Endodermal cell (in vitro differentiated cells): Measurements from ENCODE around the gene OGDH. TPM values are rescaled to one million over a fixed set of nuclear protein-coding genes. Genes with fewer than 3 reads are reported as not detected.
A peak's percentile ranks its signal among the peaks of the same experiment; 100 is the strongest.

ENCODE experiments used
- DNase-seq: peaks from one replicate; pipeline ENCODE4 v3.0.0-alpha.2; 2017
- H3K27ac ChIP-seq: 2 replicates; pipeline ENCODE4 v1.5.1; 2013; ENCODE audit warnings: mild to moderate bottlenecking, low read depth, low read length, moderate library complexity
- H3K27me3 ChIP-seq: 2 replicates; pipeline ENCODE4 v1.6.1; 2013; ENCODE audit warnings: mild to moderate bottlenecking, low read length, moderate library complexity; ENCODE audit not compliant: insufficient read depth, control insufficient read depth, poor library complexity, severe bottlenecking
- H3K36me3 ChIP-seq: 2 replicates; pipeline ENCODE4 v1.7.0; 2013; ENCODE audit warnings: mild to moderate bottlenecking, low read length, moderate library complexity; ENCODE audit not compliant: control insufficient read depth, insufficient read depth
- H3K4me1 ChIP-seq: one replicate; pipeline ENCODE4 v1.7.0; 2013; ENCODE audit warnings: low read length; ENCODE audit not compliant: control insufficient read depth, insufficient read depth
- H3K4me3 ChIP-seq: 2 replicates; pipeline ENCODE4 v1.5.1; 2013; ENCODE audit warnings: mild to moderate bottlenecking, low read length, moderate library complexity
- H3K9ac ChIP-seq: 2 replicates; pipeline ENCODE4 v1.6.1; 2013; ENCODE audit warnings: mild to moderate bottlenecking, low read length, moderate library complexity; ENCODE audit not compliant: poor library complexity, severe bottlenecking; ENCODE audit errors: extremely low read depth
- H3K9me3 ChIP-seq: 2 replicates; pipeline ENCODE4 v1.6.1; 2013; ENCODE audit warnings: mild to moderate bottlenecking, low read length, moderate library complexity; ENCODE audit not compliant: control insufficient read depth
- H3K27ac Mint-ChIP-seq: 2 replicates; pipeline ENCODE4 v1.8.0; 2020; ENCODE audit warnings: mixed read lengths
- H3K27me3 Mint-ChIP-seq: 2 replicates; pipeline ENCODE4 v1.8.0; 2021; ENCODE audit warnings: mild to moderate bottlenecking, mixed read lengths; ENCODE audit not compliant: insufficient read depth
- H3K36me3 Mint-ChIP-seq: 2 replicates; pipeline ENCODE4 v1.8.0; 2020; ENCODE audit warnings: low read depth, mixed read lengths
- H3K4me1 Mint-ChIP-seq: 2 replicates; pipeline ENCODE4 v1.8.0; 2020; ENCODE audit warnings: mixed read lengths
- H3K4me3 Mint-ChIP-seq: 2 replicates; pipeline ENCODE4 v1.8.0; 2020; ENCODE audit warnings: mild to moderate bottlenecking, moderate library complexity, mixed read lengths
- H3K9me3 Mint-ChIP-seq: 2 replicates; pipeline ENCODE4 v1.8.0; 2020; ENCODE audit warnings: mild to moderate bottlenecking, mixed read lengths
- CTCF ChIP-seq: fragments of 200-600 bp; sonication (generic); conservative IDR thresholded peaks from 2 replicates; pipeline ENCODE4 v1.5.0; 2021; ENCODE audit warnings: antibody characterized with exemption, mild to moderate bottlenecking
- WGBS, 2 experiments: methylation state at CpG; one replicate each; pipeline versions ENCODE4 v1.1.5 to v1.1.7; 2013; ENCODE audit warnings: missing lambda C conversion rate in 2 of 2, mixed read lengths in 1 of 2; ENCODE audit not compliant: insufficient coverage in 1 of 2, insufficient read length in 1 of 2; 5-methylcytosine and 5-hydroxymethylcytosine counted together
- total RNA-seq, 2 donors: library from RNA; stranded (reverse); fragmentation: NEBNext Ultra II Directional in 1 of 2; extraction: Animal tissue kit (Norgen Biotek cat#: 25700) in 1 of 2; gene quantifications; 2 replicates in 1 of 2; 3 replicates in 1 of 2; pipeline ENCODE4 v1.2.1, GENCODE V29; 2021

OGDH gene
- total RNA-seq, 2 donors from 2014 or later: 82.5 to 96.0 TPM

GRCh38 chr7:44633254-44634186 is 27.1 kb downstream of the OGDH start:
- H3K27me3 Mint-ChIP-seq: no peaks in the 10 kb centered on the region
- H3K36me3 Mint-ChIP-seq: peaks cover 17% of the 10 kb centered on the region
- DNase-seq: no peak
- H3K9me3 Mint-ChIP-seq: no peaks in the 10 kb centered on the region
- H3K4me3 Mint-ChIP-seq: no peak overlapping the region
- Histone ChIP-seq H3K27ac (no peak overlapping the region), H3K9me3 (no peaks in the 10 kb centered on the region), H3K9ac (no peak overlapping the region), H3K36me3 (no peaks in the 10 kb centered on the region), H3K4me3 (no peak overlapping the region), H3K27me3 (no peaks in the 10 kb centered on the region), H3K4me1 (no peaks in the 10 kb centered on the region)
- TF ChIP-seq CTCF: no peak
- H3K4me1 Mint-ChIP-seq: peaks cover 25% of the 10 kb centered on the region
- H3K27ac Mint-ChIP-seq: no peak overlapping the region
- 93 to 98% methylated on average over 7 to 10 of the region's 10 CpGs for WGBS, 2 experiments

GRCh38 chr7:44634187-44634838 is 27.9 kb downstream of the OGDH start:
- peaks cover 14% of the 10 kb centered on the region for H3K36me3 Mint-ChIP-seq
- no peak overlapping the region for H3K27ac Mint-ChIP-seq
- Histone ChIP-seq H3K4me3 (no peak overlapping the region), H3K4me1 (no peaks in the 10 kb centered on the region), H3K9ac (no peak overlapping the region), H3K27me3 (no peaks in the 10 kb centered on the region), H3K9me3 (no peaks in the 10 kb centered on the region), H3K36me3 (no peaks in the 10 kb centered on the region), H3K27ac (no peak overlapping the region)
- no peaks in the 10 kb centered on the region for H3K27me3 Mint-ChIP-seq
- TF ChIP-seq CTCF: no peak
- peaks cover 32% of the 10 kb centered on the region for H3K4me1 Mint-ChIP-seq
- WGBS, 2 experiments: 82 to 95% methylated on average over 3 to 5 of the region's 5 CpGs
- H3K9me3 Mint-ChIP-seq: no peaks in the 10 kb centered on the region
- no peak overlapping the region for H3K4me3 Mint-ChIP-seq
- no peak for DNase-seq

GRCh38 chr7:44634839-44635591 is 28.6 kb downstream of the OGDH start:
- Histone ChIP-seq H3K9me3 (no peaks in the 10 kb centered on the region), H3K27me3 (no peaks in the 10 kb centered on the region), H3K4me3 (no peak overlapping the region), H3K9ac (no peak overlapping the region), H3K27ac (no peak overlapping the region), H3K4me1 (no peaks in the 10 kb centered on the region), H3K36me3 (no peaks in the 10 kb centered on the region)
- 93 to 98% methylated on average over 13 to 14 of the region's 14 CpGs for whole genome bisulfite sequencing, 2 experiments
- TF ChIP-seq CTCF: no peak
- H3K36me3 Mint-ChIP-seq: peaks cover 12% of the 10 kb centered on the region
- no peak overlapping the region for H3K27ac Mint-ChIP-seq
- H3K9me3 Mint-ChIP-seq: no peaks in the 10 kb centered on the region
- no peak overlapping the region for H3K4me3 Mint-ChIP-seq
- DNase-seq: peak; percentile 41
- H3K27me3 Mint-ChIP-seq: no peaks in the 10 kb centered on the region
- H3K4me1 Mint-ChIP-seq: peaks cover 37% of the 10 kb centered on the region
